ENCODE results near the gene SUCLG2.

Gene SUCLG2

GRCh38 chr3:67601919-67602608 lies 52.3 kb downstream of the SUCLG2 start:
- Histone ChIP-seq H3K79me2 (ENCODE audit: low read length) (no peaks in the 10 kb centered on the region), H3K9ac (ENCODE audit: low read length) (no peak overlapping the region), H4K20me1 (ENCODE audit: insufficient read depth, low read length) (no peaks in the 10 kb centered on the region), H2AFZ (ENCODE audit: low read length) (no peak overlapping the region), H3K4me1 (ENCODE audit: low read length) (0 out of 2 replicates have a peak, but pooled peaks cover 4% of the 10 kb centered on the region), H3K36me3 (replicated peaks; ENCODE audit: insufficient read depth, low read length) (no peaks in the 10 kb centered on the region), H3K27ac (ENCODE audit: low read length) (no peak overlapping the region), H3F3A (ENCODE audit: insufficient read depth, low read length) (no peaks in the 10 kb centered on the region), H3K9me3 (replicated peaks; ENCODE audit: insufficient read depth, low read length) (no peaks in the 10 kb centered on the region), H3K9me2 (replicated peaks; ENCODE audit: insufficient read depth, low read length) (no peaks in the 10 kb centered on the region), H3K4me3 (ENCODE audit: low read length) (no peak overlapping the region), H3K27me3 (replicated peaks; ENCODE audit: insufficient read depth, low read length) (no peaks in the 10 kb centered on the region), H3K4me2 (ENCODE audit: low read depth, low read length) (no peak overlapping the region)
- no peak for TF ChIP-seq EZH2phosphoT487 (IDR thresholded peaks at IDR 0.05; ENCODE audit: low read length)
- TF ChIP-seq EZH2 (optimal IDR thresholded peaks at IDR 0.05; ENCODE audit: low read depth, low read length), result no peak
- no peak for TF ChIP-seq CTCF (IDR thresholded peaks at IDR 0.05; ENCODE audit: low read length)
- no peak for DNase-seq

- Histone ChIP-seq H3K27me3 (replicated peaks; ENCODE audit: insufficient read depth, low read length) (no peaks in the 10 kb centered on the region), H3K9ac (ENCODE audit: low read length) (no peak overlapping the region), H3K27ac (ENCODE audit: low read length) (no peak overlapping the region), H3K4me3 (ENCODE audit: low read length) (no peak overlapping the region), H2AFZ (ENCODE audit: low read length) (no peak overlapping the region), H3K79me2 (ENCODE audit: low read length) (no peaks in the 10 kb centered on the region), H3K36me3 (replicated peaks; ENCODE audit: insufficient read depth, low read length) (no peaks in the 10 kb centered on the region), H3K9me3 (replicated peaks; ENCODE audit: insufficient read depth, low read length) (no peaks in the 10 kb centered on the region), H3F3A (ENCODE audit: insufficient read depth, low read length) (no peaks in the 10 kb centered on the region), H3K9me2 (replicated peaks; ENCODE audit: insufficient read depth, low read length) (no peaks in the 10 kb centered on the region), H3K4me1 (ENCODE audit: low read length) (0 out of 2 replicates have a peak, but pooled peaks cover 4% of the 10 kb centered on the region), H3K4me2 (ENCODE audit: low read depth, low read length) (no peak overlapping the region), H4K20me1 (ENCODE audit: insufficient read depth, low read length) (no peaks in the 10 kb centered on the region)
- TF ChIP-seq CTCF (IDR thresholded peaks at IDR 0.05; ENCODE audit: low read length), result no peak
- TF ChIP-seq EZH2 (optimal IDR thresholded peaks at IDR 0.05; ENCODE audit: low read depth, low read length), result no peak
- no peak for TF ChIP-seq EZH2phosphoT487 (IDR thresholded peaks at IDR 0.05; ENCODE audit: low read length)
- DNase-seq, result no peak
Observed at GRCh38 chr3:67601385-67601784, 53.0 kb downstream of the SUCLG2 start.

- Histone ChIP-seq H3K4me2 (ENCODE audit: low read depth, low read length) (no peak overlapping the region), H3K36me3 (replicated peaks; ENCODE audit: insufficient read depth, low read length) (no peaks in the 10 kb centered on the region), H3K9ac (ENCODE audit: low read length) (no peak overlapping the region), H3K27ac (ENCODE audit: low read length) (no peak overlapping the region), H2AFZ (ENCODE audit: low read length) (no peak overlapping the region), H3K4me3 (ENCODE audit: low read length) (no peak overlapping the region), H3F3A (ENCODE audit: insufficient read depth, low read length) (no peaks in the 10 kb centered on the region), H4K20me1 (ENCODE audit: insufficient read depth, low read length) (no peaks in the 10 kb centered on the region), H3K9me3 (replicated peaks; ENCODE audit: insufficient read depth, low read length) (no peaks in the 10 kb centered on the region), H3K27me3 (replicated peaks; ENCODE audit: insufficient read depth, low read length) (no peaks in the 10 kb centered on the region), H3K9me2 (replicated peaks; ENCODE audit: insufficient read depth, low read length) (no peaks in the 10 kb centered on the region), H3K79me2 (ENCODE audit: low read length) (no peaks in the 10 kb centered on the region), H3K4me1 (ENCODE audit: low read length) (0 out of 2 replicates have a peak, but pooled peaks cover 4% of the 10 kb centered on the region)
- TF ChIP-seq CTCF (IDR thresholded peaks at IDR 0.05; ENCODE audit: low read length) (no peak), EZH2phosphoT487 (IDR thresholded peaks at IDR 0.05; ENCODE audit: low read length) (no peak), EZH2 (optimal IDR thresholded peaks at IDR 0.05; ENCODE audit: low read depth, low read length) (no peak)
- no peak for DNase-seq
Observed at GRCh38 chr3:67599821-67600220, 54.6 kb downstream of the SUCLG2 start.

All from MM.1S (cell line).